Smooth muscle cell of the coronary artery (primary cell): ENCODE results near the gene OVCH2. TPM values are rescaled to one million over a fixed set of nuclear protein-coding genes. Genes with fewer than 3 reads are reported as not detected.

Source experiments
- total RNA-seq: library from RNA; depleted of rRNA; stranded (reverse); fragments of >200 nt; gene quantifications from 2 replicates; pipeline ENCODE4 v1.2.3, GENCODE V29; 2014; ENCODE audit warnings: low replicate concordance

OVCH2 gene, protein sequence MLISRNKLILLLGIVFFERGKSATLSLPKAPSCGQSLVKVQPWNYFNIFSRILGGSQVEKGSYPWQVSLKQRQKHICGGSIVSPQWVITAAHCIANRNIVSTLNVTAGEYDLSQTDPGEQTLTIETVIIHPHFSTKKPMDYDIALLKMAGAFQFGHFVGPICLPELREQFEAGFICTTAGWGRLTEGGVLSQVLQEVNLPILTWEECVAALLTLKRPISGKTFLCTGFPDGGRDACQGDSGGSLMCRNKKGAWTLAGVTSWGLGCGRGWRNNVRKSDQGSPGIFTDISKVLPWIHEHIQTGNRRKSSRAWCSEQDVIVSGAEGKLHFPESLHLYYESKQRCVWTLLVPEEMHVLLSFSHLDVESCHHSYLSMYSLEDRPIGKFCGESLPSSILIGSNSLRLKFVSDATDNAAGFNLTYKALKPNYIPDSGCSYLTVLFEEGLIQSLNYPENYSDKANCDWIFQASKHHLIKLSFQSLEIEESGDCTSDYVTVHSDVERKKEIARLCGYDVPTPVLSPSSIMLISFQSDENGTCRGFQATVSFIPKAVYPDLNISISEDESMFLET
- not detected in 2 replicates for total RNA-seq

DNA sequence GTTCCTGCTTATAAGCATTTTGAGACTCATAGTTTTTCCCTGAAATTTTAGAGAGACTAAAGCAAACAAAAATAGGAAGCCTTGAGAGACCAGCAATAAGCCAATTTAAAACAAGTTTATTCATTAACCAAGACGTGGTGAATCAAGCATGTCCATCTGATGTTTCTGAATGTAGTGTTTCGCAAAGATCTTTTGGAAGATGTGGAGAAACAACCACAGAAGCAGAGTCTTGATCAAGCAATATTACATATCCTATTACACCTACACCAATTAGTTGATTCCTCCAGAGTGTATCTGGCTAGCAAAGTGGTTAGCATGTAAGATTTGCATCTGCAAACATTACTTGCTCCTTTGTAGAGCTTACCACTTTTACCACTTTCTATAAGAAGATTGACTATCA lies at the start of gene OVCH2:
Gene OVCH2, minus strand, starts transcription at position 101 of the 400 bp plus-strand sequence. Its CDS starts 83 bp downstream, at position 18.

GRCh38 chr11:7672960-7673723 lies 33.1 kb downstream of the OVCH2 start, which contains the start of gene CYB5R2:
Gene CYB5R2, minus strand, starts transcription at chr11:7673500. Its CDS starts 675 bp downstream, at chr11:7672825.

Other genes with a start within 250 kb of the OVCH2 start
- 0.15 and 53.7 TPM in 2 replicates for gene OLFML1, start 221.0 kb downstream of the OVCH2 start, total RNA-seq
- gene PPFIBP2, start 192.5 kb downstream of the OVCH2 start, total RNA-seq: 35.0 and 37.8 TPM in 2 replicates
- 1.8 and 17.0 TPM in 2 replicates for gene CYB5R2, start 33.0 kb downstream of the OVCH2 start, total RNA-seq
- gene OR5P2, start 90.5 kb upstream of the OVCH2 start, total RNA-seq: not detected in 2 replicates
- gene OR5P3, start 124.4 kb upstream of the OVCH2 start, total RNA-seq: not detected in 2 replicates
- gene OR10A6, start 224.8 kb upstream of the OVCH2 start, total RNA-seq: not detected in 2 replicates
- gene OR10A3, start 235.2 kb upstream of the OVCH2 start, total RNA-seq: not detected in 2 replicates